ENCODE data around the gene NGEF.
"Not testable (repeated sequence)": the region's sequence is repeated elsewhere in the genome, so short reads cannot be mapped to it uniquely, and the experiment has no call there.

Gene NGEF

DNA sequence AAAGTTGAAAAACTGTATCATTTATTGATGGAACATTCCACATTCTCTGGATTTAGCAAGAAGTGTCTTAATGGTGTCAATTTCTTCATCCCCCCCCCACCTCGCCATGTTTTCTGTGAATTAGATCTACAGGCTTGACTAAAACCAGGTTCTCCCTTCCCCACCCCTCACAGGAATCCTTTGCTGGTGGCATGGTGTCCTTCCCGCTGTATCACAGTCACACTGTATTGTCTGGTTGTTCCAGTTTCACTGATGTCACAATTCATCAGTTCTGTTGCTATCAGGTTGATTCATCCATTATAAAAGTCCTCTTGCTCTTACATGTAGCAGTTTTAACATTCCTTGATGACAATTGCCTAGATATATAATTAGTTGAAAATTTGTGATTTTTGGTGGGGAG is 149.1 kb downstream of the NGEF start:
- no peak for DNase-seq

DNA sequence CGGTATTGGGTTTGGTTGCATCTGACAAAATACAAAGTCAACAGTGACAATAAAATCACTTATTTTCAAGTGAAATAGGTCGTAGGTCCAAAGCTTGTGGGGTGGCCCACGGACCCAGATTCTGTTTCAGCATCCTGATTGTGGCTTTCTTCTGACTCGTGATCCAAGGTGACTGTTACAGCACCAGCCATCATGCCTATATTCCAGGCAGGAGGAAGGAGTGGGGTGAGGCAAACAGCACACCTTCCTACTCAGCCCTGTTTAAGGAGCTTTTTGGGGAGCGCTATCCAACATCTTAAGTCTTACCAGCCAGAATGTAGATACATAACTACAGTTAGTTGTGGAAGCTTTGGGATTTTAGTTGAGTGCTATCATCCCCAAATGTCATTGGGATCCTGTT is 151.7 kb downstream of the NGEF start:
- no peak for DNase-seq

DNA sequence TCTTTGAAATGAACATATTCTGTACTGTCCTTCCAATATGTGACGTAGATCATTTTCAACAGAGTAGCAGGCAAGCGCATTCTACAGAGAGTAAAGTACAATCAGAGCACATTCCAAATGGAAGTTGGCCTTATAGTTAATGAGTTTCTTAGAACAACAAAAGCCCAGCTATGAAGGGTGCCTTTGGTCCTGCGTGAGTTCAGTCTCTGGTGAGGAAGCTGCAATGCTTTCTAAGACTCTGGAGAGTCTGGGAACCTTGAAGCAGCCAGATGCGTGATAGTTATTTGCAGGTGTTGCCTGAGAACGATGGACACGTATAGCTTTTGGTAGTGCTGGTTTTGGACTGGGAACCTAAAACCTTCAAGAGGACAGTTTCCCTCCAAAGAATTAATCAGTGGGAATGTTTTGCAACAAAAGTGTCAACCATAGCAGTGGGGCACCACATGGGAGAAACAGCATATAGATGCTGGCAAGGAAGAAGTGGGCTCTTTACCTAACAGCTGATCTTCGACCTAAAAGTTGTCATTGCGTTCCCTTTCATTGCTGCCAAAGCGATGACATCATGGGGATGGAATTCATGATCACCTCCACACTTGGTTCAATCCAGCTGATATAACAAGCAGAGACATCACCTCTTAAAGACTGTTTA is 152.3 kb downstream of the NGEF start:
- DNase-seq = no peak

DNA sequence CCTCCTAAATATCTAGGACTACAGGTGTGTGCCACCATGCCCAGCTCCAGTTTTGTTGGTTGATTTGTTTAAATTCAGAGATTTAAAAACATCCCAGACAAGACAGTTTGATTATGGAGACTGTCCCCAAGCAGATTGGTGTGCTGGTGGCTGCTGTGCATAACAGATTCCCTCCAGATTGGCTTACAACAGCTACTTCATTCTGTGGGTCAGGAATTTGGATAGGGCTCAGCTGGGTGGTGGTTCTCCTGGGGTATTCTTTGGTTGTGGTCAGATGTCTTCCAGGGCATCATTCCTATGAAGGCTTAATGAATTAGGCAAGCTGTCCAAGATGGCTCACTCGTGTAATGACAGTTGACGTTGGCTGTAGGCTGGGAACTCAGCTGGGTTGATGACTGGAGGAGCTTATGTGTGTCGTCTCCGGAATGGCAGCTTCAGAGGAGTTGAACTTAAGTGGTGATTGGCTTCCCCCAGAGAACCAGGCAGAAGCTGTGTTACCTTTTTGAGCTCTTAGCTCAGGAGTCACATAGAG is 153.6 kb downstream of the NGEF start:
- DNase-seq = no peak

DNA sequence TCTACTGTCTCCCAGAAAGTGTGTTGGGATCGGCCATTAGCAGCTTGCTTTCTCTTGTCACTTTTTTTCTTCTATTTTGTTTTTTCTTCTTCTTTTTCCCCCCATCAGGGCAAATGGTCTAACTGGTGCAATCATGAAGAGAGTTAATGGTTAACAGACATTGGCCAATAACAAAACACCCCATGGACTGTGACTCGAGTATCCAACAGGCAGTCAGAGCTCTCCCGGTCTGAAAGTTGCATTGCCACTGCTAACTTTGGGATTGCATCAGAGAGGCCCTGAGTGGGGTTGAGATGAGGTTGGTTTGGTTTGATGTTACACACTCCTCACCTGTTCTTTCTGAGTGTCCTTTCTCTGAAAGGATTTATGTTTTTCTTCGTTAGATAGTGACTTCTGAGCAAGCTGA is 155.9 kb downstream of the NGEF start:
- no peak for DNase-seq

DNA sequence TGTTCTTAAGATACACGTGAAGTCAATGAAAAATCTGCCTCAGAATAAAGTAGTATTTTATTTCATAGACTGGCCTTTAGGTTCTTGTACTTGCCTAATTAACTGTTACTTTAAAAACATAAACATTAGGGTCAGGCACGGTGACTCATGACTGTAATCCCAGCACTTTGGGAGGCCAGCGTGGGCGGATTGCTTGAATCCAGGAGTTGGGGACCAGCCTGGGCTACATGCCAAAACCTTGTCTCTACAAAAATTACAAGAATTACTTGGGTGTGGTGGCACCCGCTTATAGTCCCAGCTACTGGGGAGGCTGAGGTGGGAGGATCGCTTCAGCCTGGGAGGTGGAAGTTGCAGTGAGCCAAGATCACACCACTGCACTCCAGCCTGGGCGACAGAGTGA is 159.0 kb downstream of the NGEF start:
- no peak for DNase-seq

DNA sequence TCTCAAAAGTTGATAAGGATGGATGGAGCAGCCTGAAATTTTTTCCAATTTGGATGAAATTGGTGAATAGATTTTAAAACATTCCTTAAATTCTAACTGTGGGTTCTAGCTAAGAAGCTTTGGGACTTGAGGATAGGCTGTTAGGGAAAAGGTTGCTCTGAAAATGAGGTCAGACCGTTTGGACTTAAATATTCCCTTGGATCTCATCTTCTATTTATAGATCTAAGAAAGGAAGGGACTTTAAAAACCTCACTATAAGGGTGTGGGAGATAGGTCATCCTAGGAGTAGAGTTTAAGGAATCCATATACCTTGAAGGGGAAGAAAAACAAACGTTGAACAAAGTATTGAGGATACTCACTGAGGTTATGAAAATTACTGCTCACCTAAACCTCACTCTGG is 160.4 kb downstream of the NGEF start:
- no peak for DNase-seq

DNA sequence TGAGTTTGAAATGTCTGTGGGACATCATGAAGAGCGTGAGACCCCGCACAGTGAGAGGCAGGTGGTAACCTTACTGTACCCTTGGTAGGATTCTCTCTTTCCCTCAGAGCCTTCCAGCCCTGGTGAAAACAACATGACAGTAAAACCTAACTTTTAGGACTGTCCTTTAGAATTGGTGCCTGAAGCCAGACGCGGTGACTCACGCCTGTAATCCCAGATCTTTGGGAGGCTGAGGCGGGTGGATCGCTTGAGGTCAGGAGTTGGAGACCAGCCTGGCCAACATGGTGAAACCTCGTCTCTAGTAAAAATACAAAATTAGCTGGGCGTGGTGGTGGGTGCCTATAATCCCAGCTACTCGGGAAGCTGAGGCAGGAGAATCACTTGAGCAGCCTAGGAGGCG is 161.0 kb downstream of the NGEF start:
- DNase-seq = not testable (repeated sequence)

DNA sequence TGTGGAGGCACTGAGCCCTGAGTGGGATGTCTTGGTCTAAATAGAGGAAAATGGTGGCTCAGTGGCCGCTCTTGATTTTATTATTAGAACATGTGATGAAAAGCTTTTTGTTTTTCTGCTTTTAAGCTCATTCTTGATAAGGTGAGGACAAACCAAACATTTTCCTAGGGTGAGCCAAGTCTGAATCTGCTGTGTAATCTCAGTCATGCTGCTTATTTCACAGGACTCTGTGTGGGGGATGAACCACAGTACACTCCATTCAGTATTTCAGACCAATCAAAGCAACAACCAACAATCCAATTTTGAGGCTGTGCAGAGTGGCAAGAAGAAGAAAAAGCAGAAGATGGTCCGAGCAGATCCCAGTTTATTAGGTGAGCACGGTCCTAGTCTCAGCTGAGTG is 163.0 kb downstream of the NGEF start:
- no peak for DNase-seq

DNA sequence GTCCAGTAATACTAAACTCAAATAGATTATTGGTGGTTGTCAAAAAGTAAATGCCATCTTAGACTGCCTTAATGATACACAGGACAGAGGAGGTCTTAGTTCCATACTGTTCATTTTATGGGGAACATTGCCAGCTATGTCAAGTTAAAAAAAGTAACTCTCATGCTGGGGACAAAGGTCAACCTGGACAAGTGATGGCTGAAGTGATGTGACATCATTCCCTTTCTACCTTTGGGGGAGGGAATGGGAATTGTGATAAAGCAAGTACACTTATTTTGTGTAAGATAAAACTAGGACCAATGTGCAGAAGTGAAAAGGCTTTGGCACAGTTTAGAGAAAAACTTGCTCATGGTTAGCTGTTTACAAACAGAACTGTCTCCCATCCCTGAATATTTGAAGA is 167.0 kb downstream of the NGEF start:
- DNase-seq = no peak

DNA sequence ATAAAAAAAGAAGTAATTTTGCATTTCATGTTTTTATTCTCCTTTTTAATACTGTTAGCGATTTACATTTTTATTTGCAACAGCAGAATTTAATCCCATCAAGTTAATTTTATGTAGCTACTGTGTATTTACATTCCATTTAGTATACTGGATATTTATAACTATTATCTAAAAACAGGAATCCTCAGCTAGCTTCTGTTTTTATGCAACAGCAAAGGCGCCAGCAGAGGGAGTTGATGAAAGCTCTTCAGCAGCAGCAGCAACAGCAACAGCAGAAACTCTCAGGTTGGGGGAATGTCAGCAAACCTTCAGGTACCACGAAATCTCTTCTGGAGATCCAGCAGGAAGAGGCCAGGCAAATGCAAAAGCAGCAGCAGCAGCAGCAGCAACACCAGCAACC is 169.2 kb downstream of the NGEF start:
- no peak for DNase-seq

DNA sequence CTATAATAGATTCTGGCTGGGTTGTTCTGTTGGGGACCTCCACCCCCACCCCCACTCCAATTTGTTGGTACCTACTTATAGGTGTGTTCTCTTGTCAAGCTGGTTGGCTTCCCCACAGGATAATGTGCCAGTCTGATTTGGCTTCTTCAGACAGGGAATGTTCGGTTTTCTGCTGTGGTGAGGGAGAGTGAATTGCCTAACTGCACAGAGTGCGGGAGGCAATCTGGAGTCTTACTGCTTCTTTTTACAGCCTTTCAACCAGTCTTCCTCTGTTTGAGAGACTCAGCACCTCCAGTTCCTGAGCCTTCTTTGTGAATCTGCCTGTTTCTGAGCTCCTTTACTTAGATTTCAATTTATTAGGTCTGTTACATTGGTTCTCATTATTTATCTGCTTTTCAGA is 170.4 kb downstream of the NGEF start:
- DNase-seq = no peak

DNA sequence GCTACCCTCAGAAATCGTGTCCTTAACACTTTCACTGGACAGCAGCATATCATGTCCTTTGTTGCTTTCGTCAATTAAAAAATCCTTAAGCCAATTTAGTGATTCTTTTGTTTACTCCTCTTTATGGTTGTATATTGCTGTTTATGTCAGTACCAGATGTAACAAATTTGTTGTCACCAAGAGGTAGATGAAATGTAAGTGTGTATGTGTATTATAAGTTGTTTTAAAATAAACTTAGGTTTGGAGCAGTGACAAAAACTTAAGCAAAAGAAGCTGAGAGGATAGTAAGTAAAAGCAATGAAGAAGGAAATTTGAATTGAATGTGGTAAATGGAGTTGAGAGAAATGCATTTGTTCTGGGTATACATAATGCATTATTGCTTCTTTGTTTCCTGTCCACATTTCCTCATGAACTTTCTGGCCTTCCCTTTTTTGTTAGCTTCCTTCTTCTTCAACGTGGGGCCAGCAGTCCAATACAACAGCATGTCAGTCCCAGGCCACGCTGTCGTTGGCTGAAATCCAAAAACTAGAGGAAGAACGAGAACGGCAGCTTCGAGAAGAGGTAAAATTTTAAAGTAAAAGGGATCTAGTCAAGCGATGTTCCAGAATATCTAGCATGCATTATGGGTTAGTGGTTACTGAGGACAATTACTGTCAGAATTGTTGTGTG is 173.5 kb downstream of the NGEF start:
- no peak for DNase-seq

DNA sequence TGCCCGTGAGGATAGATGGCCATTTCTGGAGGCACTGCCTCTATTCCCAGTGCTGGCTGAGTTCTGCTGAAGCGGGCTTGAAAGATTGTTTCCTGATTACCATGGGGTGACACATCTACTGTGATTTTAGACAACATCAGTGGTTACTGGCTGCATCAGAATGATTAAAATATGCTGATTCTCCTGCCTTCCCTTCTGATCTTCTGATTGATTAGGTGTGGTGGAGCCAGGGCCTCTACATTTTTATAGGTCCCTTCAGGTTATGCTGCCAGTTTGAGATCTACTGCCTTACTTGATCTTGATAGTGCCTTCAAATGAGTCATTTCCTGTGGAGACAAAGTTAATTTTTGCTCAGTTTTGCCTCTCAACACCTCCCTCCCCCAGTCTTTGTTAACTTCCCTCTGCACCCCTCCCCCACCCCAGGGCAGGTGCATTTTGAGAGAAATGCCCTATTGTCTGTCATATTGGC is 174.6 kb downstream of the NGEF start:
- DNase-seq = peak; percentile 53

DNA sequence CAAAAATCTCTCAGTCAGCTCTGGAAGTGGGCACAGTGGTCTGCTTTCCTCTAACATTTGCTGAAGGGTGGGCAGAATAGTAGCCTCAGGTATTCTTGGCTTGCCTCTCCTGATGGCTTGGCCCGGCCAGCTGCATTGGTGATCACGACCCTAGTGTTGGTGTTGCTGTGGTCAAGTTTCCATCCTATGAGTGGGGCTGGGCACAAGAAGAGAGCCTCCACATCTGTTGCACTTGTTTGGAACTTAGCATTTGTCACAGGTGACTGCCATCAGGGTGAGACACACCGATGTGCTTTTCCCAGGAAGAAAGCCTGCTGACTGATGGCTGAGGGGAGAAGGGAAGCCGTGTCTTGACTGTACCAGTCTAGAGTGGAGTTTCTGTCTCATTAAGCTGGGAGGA is 176.1 kb downstream of the NGEF start:
- no peak for DNase-seq

DNA sequence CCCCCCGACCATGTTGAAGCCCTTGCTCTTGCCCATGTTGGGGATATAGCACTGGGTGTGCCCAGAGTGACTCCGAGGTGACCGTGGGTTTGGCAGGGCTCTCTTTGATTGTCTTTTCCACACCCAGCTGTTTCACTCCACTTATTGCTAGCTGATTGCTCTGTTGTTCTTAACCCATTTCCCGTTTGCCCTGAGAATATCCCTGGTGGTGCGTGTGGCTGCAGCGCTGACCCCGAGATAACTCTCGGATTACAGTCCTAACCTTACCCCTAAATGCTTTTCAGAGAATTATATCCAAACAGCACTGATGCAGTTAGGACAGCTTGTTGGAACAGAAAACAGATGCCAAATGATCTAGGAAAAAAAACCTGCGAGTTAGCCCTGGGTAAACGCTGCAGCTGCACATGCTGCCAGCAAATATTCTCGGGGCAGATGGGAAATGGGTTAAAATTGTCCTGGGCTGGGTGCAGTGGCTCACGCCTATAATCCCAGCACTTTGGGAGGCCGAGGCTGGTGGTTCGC is 177.3 kb downstream of the NGEF start:
- no peak for DNase-seq

DNA sequence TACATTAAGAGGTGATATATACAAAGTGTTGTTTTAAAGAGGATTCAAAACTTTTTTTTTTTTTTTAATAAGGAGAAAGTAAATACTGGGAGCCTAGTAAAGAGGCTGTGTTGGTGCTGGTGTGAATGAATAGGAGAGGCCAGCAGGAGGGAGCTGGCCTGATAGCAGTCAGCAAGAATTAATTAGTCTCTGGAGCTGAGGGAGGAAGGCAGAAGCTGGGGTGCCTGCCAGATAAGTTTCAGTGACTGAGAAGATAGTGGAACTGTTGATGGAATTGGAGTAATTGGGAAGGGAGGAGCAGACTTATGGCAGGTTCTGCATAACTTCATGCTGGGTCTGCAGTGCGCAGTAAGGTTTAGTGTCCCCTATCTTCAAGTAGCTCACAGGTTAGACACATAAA is 179.2 kb downstream of the NGEF start:
- DNase-seq = no peak

DNA sequence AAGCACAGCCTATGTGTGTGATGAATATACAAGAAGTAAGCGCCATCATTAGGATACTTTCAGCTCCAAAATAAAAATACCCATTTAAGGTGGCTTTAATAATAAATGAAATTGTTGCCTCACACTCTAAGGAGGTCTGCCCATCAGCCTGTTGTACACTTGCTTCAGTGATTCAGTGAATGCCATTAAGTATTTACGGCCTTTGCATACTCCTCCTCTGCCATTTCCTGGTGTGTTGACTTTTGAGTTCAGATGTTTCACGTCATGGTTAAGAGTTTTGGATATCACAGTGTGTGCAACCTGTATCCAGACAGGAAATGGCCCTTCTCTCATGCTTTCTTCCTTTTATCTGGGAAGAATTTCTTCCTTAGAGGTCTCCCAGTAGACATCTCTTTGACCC is 181.6 kb downstream of the NGEF start:
- no peak for DNase-seq

DNA sequence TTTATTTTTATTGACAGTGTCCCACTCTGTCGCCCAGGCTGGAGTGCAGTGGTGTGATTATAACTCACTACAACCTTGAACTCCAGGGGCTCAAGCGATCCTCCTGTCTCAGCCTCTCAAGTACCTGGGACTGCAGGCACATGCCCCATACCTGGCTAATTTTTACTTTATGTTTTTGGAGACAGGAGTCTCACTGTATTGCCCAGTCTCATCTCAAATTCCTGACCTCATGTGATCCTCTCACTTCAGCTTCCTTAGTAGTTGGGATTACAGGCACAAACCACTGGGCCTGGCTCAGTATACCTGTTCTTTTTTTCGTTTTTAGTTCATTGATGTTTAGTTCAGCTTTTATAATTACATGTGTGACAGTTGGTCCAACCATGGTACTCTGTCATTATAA is 183.1 kb downstream of the NGEF start:
- no peak for DNase-seq
